Measurements from ENCODE around the gene TRIM39. TPM values are rescaled to one million over a fixed set of nuclear protein-coding genes. Genes with fewer than 3 reads are reported as not detected.
A peak's percentile ranks its signal among the peaks of the same experiment; 100 is the strongest.

The TRIM39 gene
- total and polyA plus RNA-seq, 2 of the 13 experiments (the other 11 are each of a cell fraction or from before 2014, with no cell fraction given) = 7.7 to 14.6 TPM

DNA sequence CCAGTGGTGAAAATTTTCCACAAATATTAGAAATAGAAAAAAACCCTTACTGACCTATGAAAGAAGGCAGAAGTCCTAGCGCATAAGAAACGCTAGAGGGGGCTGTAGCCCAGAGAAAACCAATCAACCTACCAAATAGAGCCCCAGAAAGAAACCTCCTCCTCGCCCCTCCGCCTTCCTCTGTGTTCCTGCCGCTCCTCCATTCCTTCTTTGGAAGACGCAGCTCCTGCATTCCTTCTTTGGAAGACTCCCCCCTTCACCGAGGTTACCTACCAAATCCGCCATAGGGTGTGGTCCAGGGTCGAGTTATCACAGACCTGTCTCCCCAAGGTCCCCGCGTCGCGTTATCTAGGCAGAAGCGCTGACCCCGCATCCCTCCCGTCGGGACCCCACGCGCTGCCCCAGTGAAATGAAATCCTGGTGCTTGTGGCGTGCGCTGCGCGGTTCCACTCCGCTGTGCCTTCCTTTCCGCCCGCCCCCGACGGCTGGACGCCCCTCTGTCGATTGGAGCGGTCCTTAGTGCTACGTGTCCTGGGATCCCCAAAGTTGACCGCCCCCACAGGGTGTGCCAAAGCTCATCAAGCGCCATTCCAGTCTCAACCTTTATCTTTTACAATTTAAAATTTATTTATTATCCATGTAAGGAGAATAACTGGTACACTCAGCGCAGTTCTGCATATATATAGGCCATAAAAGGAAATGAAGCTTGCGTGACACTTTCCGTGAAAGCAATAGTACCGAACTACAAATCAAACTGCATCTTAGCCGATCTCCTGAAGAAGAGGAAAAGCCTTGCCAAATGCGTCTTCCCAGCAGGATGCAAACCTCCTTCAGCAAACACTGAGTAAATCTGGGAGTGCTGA is 31.2 kb downstream of the TRIM39 start (continued):
- TF ChIP-seq, protein P1, sequence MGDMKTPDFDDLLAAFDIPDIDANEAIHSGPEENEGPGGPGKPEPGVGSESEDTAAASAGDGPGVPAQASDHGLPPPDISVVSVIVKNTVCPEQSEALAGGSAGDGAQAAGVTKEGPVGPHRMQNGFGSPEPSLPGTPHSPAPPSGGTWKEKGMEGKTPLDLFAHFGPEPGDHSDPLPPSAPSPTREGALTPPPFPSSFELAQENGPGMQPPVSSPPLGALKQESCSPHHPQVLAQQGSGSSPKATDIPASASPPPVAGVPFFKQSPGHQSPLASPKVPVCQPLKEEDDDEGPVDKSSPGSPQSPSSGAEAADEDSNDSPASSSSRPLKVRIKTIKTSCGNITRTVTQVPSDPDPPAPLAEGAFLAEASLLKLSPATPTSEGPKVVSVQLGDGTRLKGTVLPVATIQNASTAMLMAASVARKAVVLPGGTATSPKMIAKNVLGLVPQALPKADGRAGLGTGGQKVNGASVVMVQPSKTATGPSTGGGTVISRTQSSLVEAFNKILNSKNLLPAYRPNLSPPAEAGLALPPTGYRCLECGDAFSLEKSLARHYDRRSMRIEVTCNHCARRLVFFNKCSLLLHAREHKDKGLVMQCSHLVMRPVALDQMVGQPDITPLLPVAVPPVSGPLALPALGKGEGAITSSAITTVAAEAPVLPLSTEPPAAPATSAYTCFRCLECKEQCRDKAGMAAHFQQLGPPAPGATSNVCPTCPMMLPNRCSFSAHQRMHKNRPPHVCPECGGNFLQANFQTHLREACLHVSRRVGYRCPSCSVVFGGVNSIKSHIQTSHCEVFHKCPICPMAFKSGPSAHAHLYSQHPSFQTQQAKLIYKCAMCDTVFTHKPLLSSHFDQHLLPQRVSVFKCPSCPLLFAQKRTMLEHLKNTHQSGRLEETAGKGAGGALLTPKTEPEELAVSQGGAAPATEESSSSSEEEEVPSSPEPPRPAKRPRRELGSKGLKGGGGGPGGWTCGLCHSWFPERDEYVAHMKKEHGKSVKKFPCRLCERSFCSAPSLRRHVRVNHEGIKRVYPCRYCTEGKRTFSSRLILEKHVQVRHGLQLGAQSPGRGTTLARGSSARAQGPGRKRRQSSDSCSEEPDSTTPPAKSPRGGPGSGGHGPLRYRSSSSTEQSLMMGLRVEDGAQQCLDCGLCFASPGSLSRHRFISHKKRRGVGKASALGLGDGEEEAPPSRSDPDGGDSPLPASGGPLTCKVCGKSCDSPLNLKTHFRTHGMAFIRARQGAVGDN (CRISPR knock-in tag; IDR thresholded peaks at IDR 0.05) = peak; percentile 30; the same call in 1 of the 2 replicates
- TF ChIP-seq ZNF614 (CRISPR knock-in tag; IDR thresholded peaks at IDR 0.05; ENCODE audit: borderline replicate concordance) = no peak
- TF ChIP-seq, protein P2, sequence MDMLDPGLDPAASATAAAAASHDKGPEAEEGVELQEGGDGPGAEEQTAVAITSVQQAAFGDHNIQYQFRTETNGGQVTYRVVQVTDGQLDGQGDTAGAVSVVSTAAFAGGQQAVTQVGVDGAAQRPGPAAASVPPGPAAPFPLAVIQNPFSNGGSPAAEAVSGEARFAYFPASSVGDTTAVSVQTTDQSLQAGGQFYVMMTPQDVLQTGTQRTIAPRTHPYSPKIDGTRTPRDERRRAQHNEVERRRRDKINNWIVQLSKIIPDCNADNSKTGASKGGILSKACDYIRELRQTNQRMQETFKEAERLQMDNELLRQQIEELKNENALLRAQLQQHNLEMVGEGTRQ (IDR thresholded peaks at IDR 0.05; ENCODE audit: low read depth, low read length) = no peak
- TF ChIP-seq, protein P2 (CRISPR knock-in tag; IDR thresholded peaks at IDR 0.05; ENCODE audit: borderline replicate concordance) = no peak
